Coronary artery (tissue), 2 donors: ENCODE measurements around the gene THADA.

Experiments used
- DNase-seq: peaks from one replicate; pipeline ENCODE4 v3.0.0-alpha.2; 2017; ENCODE audit warnings: low spot score
- H3K27ac ChIP-seq, 2 donors: fragments of 200-600 bp; sonication (generic); one replicate each; pipeline ENCODE4 v1.5.1; 2016 to 2019
- H3K4me3 ChIP-seq: fragments of 200-600 bp; sonication (generic); 2 replicates; pipeline ENCODE4 v1.5.1; 2016; ENCODE audit warnings: mild to moderate bottlenecking, moderate library complexity
- CTCF ChIP-seq: fragments of 200-600 bp; sonication (generic); IDR thresholded peaks from one replicate; pipeline ENCODE4 v1.5.1; 2019; ENCODE audit warnings: antibody characterized with exemption

The THADA gene

GRCh38 chr2:43312755-43313641, 282.8 kb downstream of the THADA start:
- no peak for DNase-seq
- Histone ChIP-seq H3K4me3 (no peak overlapping the region), H3K27ac (peak overlapping the region; percentile 61 to 80)
- no peak for TF ChIP-seq CTCF

- no peak for DNase-seq
- peak overlapping the region; percentile 34 to 61 for H3K27ac ChIP-seq
- no peak for TF ChIP-seq CTCF
- H3K4me3 ChIP-seq = no peak overlapping the region
These were observed 284.6 kb downstream of the THADA start for GRCh38 chr2:43311276-43311675.

GRCh38 chr2:43309935-43310334, 285.9 kb downstream of the THADA start:
- H3K4me3 ChIP-seq = no peak overlapping the region
- H3K27ac ChIP-seq = peak overlapping the region in 1 of 2 donors; percentile 42
- TF ChIP-seq CTCF = no peak
- DNase-seq = no peak

DNA sequence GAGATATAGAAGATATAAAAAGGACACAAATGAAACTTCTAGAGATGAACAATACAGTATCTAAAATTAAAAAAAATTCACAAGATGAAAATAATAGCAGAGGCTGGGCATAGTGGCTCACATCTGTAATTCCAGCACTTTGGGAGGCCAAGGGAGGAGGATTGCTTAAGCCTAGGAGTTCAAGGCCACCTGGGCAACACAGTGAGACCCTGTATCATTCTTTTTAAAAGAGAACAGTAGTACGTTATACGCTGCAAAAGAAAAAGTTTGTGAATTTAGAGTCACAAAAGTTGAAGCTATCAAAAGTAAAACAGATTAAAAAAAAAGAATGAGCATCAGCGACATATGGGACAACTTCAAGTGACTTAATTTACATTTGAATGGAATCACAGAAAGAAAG, 287.9 kb downstream of the THADA start:
- DNase-seq = no peak
- no peak for TF ChIP-seq CTCF
- no peak overlapping the region for H3K4me3 ChIP-seq
- no peak overlapping the region for H3K27ac ChIP-seq

GRCh38 chr2:43307046-43307445, 288.8 kb downstream of the THADA start:
- Histone ChIP-seq H3K4me3 (no peak overlapping the region), H3K27ac (peak overlapping the region in 1 of 2 donors; percentile 72)
- no peak for TF ChIP-seq CTCF
- DNase-seq = peak; percentile 9

DNA sequence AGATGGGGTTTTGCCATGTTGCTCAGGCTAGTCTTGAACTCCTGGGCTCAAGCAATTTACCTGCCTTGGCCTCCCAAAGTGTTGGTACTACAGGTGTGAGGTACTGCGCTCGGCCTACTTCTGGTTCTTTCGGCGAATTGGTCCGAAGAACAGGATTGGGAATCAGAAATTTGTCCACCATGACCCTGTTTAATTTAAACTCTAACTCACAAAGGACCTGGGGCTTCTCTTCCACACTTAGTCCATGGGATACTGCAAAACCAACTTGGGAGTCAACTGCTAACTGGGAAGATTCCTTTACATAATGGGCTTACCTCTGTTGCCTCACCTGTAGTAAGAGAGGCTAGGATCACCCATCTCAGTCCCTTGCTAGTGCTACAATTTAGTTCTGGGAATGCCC, 289.6 kb downstream of the THADA start:
- peak overlapping the region; percentile 72 to 88 for H3K27ac ChIP-seq
- no peak for TF ChIP-seq CTCF
- DNase-seq = peak; percentile 63

GRCh38 chr2:43305517-43305916, 290.3 kb downstream of the THADA start:
- no peak for TF ChIP-seq CTCF
- peak; percentile 82 for DNase-seq
- Histone ChIP-seq H3K27ac (peak overlapping the region; percentile 72 to 88), H3K4me3 (peak overlapping the region; percentile 24)

More for the DNA sequence above, 289.6 kb downstream of the THADA start:
- H3K4me3 ChIP-seq = no peak overlapping the region
